Measurements from ENCODE around the gene TNFRSF6B. TPM values are rescaled to one million over a fixed set of nuclear protein-coding genes. Genes with fewer than 3 reads are reported as not detected.
A peak's percentile ranks its signal among the peaks of the same experiment; 100 is the strongest.

TNFRSF6B gene
- total RNA-seq, 1 experiment from 2014 or later, result not detected

DNA sequence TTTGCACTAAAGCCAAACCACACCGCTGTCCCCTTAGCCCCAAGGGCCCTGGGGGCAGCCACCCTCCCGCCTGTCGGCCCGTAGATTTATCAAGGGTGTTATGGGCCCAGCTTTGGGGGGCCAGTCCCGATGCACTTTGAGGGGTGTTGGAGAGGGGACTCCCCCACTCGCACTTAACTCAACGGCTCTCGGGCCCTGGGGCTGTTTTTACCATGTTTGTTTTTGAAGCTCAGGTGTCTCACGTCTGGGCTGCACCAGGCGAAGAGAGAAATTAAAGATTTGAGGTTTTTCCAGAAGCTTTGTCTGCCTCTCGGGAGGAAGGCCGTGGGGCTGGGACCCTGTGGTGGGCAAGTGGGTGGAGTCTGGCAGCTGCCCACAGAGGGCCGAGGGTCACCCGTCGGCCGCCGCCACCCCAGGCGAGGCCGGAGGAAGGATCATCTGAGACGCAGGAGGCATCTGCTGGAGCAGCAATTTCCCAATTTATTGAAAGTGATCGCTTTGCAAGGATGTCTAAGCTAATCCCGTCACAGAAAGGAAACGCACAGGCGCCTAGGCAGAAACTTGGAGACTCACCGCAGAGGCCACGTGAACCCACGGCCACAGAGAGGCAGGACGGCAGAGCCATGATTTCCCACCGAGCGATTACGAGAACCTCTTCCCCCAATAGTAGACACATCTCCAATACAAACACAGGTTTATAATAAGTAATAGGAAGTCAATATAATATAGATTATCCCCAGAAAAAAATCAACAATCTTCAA, 46.9 kb downstream of the TNFRSF6B start:
- H3K9me3 ChIP-seq (ENCODE audit: control insufficient read depth, insufficient read depth, low read depth, low read length), result no peaks in the 10 kb centered on the region
- H3K27ac ChIP-seq (ENCODE audit: low read length), result no peak overlapping the region
- ATAC-seq (no peak), DNase-seq (ENCODE audit: low read depth, low spot score) (no peak)
- POLR2A ChIA-PET, result interaction anchor here (0.6 kb wide), 1 partner anchor 44 kb away, joined by 3 read pairs; no protein-coding TSS in a partner anchor
- intact Hi-C loops (cut with micrococcal nuclease; ENCODE audit: unreplicated experiment) (no loop called here), in situ Hi-C loops (cut with HindIII; ENCODE audit: low pct_unique_long_range_greater_than_20kb, low sequenced_read_pairs) (no loop called here)
- H3K4me3 ChIP-seq (ENCODE audit: low read depth in 2 of 2, low read length in 2 of 2), result no peak overlapping the region
- TSS peak; percentile 78 for BruUV-seq (replicated peaks)
- no peaks in the 10 kb centered on the region; the same call in 1 of the 2 replicates for H3K36me3 ChIP-seq (ENCODE audit: control insufficient read depth, insufficient read depth, low read length)
- H3K27me3 ChIP-seq (ENCODE audit: control insufficient read depth, insufficient read depth, low read length), result no peaks in the 10 kb centered on the region
- CTCF ChIA-PET, result no interaction called here
- TF ChIP-seq SIN3A (IDR thresholded peaks at IDR 0.05; ENCODE audit: borderline replicate concordance, insufficient read depth, low read depth, low read length) (no peak), POLR2AphosphoS5 (IDR thresholded peaks at IDR 0.05; ENCODE audit: low read depth, low read length) (no peak), TCF7L2 (IDR thresholded peaks at IDR 0.05; ENCODE audit: low read depth, low read length) (no peak)
- TF ChIP-seq, protein P1, sequence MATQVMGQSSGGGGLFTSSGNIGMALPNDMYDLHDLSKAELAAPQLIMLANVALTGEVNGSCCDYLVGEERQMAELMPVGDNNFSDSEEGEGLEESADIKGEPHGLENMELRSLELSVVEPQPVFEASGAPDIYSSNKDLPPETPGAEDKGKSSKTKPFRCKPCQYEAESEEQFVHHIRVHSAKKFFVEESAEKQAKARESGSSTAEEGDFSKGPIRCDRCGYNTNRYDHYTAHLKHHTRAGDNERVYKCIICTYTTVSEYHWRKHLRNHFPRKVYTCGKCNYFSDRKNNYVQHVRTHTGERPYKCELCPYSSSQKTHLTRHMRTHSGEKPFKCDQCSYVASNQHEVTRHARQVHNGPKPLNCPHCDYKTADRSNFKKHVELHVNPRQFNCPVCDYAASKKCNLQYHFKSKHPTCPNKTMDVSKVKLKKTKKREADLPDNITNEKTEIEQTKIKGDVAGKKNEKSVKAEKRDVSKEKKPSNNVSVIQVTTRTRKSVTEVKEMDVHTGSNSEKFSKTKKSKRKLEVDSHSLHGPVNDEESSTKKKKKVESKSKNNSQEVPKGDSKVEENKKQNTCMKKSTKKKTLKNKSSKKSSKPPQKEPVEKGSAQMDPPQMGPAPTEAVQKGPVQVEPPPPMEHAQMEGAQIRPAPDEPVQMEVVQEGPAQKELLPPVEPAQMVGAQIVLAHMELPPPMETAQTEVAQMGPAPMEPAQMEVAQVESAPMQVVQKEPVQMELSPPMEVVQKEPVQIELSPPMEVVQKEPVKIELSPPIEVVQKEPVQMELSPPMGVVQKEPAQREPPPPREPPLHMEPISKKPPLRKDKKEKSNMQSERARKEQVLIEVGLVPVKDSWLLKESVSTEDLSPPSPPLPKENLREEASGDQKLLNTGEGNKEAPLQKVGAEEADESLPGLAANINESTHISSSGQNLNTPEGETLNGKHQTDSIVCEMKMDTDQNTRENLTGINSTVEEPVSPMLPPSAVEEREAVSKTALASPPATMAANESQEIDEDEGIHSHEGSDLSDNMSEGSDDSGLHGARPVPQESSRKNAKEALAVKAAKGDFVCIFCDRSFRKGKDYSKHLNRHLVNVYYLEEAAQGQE (IDR thresholded peaks at IDR 0.05; ENCODE audit: insufficient read depth in 1 of 2, low read depth in 2 of 2, low read length in 1 of 2), result no peak
- TF ChIP-seq, protein P2, sequence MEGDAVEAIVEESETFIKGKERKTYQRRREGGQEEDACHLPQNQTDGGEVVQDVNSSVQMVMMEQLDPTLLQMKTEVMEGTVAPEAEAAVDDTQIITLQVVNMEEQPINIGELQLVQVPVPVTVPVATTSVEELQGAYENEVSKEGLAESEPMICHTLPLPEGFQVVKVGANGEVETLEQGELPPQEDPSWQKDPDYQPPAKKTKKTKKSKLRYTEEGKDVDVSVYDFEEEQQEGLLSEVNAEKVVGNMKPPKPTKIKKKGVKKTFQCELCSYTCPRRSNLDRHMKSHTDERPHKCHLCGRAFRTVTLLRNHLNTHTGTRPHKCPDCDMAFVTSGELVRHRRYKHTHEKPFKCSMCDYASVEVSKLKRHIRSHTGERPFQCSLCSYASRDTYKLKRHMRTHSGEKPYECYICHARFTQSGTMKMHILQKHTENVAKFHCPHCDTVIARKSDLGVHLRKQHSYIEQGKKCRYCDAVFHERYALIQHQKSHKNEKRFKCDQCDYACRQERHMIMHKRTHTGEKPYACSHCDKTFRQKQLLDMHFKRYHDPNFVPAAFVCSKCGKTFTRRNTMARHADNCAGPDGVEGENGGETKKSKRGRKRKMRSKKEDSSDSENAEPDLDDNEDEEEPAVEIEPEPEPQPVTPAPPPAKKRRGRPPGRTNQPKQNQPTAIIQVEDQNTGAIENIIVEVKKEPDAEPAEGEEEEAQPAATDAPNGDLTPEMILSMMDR (IDR thresholded peaks at IDR 0.05), result no peak
- peaks cover 22% of the 10 kb centered on the region for H3K4me1 ChIP-seq (ENCODE audit: control insufficient read depth, insufficient read depth, low read length)

DNA sequence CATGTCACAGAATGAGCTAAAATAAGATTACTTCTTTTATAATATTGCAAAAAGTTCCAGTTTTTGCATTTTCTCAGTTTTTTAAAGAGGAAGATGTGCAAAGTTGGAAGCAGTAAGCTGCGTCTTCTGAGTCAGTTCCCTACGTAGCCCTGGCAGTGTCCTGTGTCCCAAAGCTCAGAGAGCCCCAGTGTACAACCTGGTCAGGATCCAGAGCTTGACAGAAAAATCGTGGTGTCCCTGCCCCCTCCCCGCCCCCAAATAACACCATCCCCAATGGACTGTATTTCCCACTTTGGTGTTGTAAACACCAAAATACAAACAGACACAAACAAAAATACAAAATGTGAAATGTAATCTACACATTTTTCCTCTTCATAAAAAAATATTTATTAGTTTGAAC, 47.7 kb downstream of the TNFRSF6B start:
- in situ Hi-C loops (cut with HindIII; ENCODE audit: low pct_unique_long_range_greater_than_20kb, low sequenced_read_pairs) (no loop called here), intact Hi-C loops (cut with micrococcal nuclease; ENCODE audit: unreplicated experiment) (no loop called here)
- Histone ChIP-seq H3K36me3 (ENCODE audit: control insufficient read depth, insufficient read depth, low read length) (no peaks in the 10 kb centered on the region; the same call in 1 of the 2 replicates), H3K9me3 (ENCODE audit: control insufficient read depth, insufficient read depth, low read depth, low read length) (no peaks in the 10 kb centered on the region), H3K27ac (ENCODE audit: low read length) (no peak overlapping the region), H3K4me3 (ENCODE audit: low read depth in 2 of 2, low read length in 2 of 2) (no peak overlapping the region), H3K4me1 (ENCODE audit: control insufficient read depth, insufficient read depth, low read length) (peaks cover 16% of the 10 kb centered on the region), H3K27me3 (ENCODE audit: control insufficient read depth, insufficient read depth, low read length) (no peaks in the 10 kb centered on the region)
- ChIA-PET POLR2A (interaction anchor here (0.6 kb wide), 1 partner anchor 45 kb away, joined by 3 read pairs; no protein-coding TSS in a partner anchor), CTCF (no interaction called here)
- TF ChIP-seq TCF7L2 (IDR thresholded peaks at IDR 0.05; ENCODE audit: low read depth, low read length) (no peak), SIN3A (IDR thresholded peaks at IDR 0.05; ENCODE audit: borderline replicate concordance, insufficient read depth, low read depth, low read length) (no peak), POLR2AphosphoS5 (IDR thresholded peaks at IDR 0.05; ENCODE audit: low read depth, low read length) (no peak)
- TF ChIP-seq, protein P2 (IDR thresholded peaks at IDR 0.05), result no peak
- TF ChIP-seq, protein P1 (IDR thresholded peaks at IDR 0.05; ENCODE audit: insufficient read depth in 1 of 2, low read depth in 2 of 2, low read length in 1 of 2), result no peak
- DNase-seq (ENCODE audit: low read depth, low spot score) (no peak), ATAC-seq (no peak)
- BruUV-seq (replicated peaks), result no TSS peak

All from Panc1 (cell line).